GM12873 (cell line): ENCODE data around the gene C1orf115.

ENCODE experiments used
- TF ChIP-seq, protein P1 (sequence below): IDR thresholded peaks from 2 replicates; pipeline ENCODE4 v1.5.1; 2012; ENCODE audit warnings: low read depth, mild to moderate bottlenecking, moderate library complexity, low read length, control low read depth; ENCODE audit not compliant: insufficient read depth; ENCODE audit errors: missing control alignments

The C1orf115 gene

DNA sequence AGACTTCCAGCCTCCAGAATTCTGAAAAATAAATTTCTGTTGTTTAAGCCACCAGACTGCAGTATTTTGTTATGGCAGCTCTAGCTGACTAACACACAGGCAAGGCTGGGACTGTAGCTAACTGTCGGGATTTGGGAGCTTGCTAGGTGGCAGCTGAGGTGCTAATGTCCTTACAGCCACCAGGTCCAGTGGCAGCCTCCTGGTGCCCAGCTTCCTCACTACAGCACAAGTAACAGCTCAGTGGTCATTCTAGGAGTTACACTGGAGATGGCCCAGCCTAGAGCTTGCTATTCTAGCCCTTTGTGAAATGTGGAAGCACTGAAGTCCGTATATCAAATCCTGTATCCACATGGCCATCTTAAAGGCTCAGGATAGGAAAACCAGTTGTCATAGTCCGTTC, 4.3 kb upstream of the C1orf115 start:
- TF ChIP-seq, protein P1, sequence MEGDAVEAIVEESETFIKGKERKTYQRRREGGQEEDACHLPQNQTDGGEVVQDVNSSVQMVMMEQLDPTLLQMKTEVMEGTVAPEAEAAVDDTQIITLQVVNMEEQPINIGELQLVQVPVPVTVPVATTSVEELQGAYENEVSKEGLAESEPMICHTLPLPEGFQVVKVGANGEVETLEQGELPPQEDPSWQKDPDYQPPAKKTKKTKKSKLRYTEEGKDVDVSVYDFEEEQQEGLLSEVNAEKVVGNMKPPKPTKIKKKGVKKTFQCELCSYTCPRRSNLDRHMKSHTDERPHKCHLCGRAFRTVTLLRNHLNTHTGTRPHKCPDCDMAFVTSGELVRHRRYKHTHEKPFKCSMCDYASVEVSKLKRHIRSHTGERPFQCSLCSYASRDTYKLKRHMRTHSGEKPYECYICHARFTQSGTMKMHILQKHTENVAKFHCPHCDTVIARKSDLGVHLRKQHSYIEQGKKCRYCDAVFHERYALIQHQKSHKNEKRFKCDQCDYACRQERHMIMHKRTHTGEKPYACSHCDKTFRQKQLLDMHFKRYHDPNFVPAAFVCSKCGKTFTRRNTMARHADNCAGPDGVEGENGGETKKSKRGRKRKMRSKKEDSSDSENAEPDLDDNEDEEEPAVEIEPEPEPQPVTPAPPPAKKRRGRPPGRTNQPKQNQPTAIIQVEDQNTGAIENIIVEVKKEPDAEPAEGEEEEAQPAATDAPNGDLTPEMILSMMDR: no peak

DNA sequence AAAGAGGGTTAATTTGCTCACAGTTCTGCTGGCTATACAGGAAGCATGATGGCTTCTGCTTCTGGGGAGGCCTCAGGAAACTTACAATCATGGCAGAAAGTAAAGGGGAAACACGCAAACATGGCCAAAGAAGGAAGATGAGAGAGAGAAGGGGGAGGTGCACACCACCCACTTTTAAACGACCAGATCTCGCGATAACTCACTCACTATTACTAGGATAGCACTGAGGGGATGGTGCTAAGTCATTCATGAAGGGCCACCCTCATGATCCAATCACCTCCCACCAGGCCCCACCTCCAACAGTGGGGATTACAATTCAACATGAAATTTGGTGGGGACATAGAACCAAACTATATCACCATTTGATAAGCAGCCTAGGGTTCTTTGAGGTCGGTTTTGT, 2.4 kb upstream of the C1orf115 start:
- TF ChIP-seq, protein P1: no peak

DNA sequence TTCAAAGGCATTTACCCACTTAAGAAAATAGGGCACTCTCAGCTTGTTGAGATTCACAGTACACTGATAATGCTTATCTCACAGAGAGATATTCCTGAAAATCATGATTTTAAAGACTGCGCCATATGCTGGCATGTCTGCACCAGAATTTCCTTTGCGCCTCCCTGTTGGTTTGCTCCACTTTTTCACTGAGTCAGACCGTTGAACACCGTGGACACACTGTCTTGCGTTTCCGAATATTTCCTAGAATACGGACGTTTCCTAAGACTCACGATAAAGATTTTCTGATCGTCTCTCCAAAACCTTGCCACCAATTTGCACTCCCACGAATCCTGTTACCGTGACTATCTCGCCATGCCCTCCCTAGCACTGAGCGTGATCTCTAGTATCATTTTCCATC, 497 bp upstream of the C1orf115 start:
- TF ChIP-seq, protein P1: no peak

DNA sequence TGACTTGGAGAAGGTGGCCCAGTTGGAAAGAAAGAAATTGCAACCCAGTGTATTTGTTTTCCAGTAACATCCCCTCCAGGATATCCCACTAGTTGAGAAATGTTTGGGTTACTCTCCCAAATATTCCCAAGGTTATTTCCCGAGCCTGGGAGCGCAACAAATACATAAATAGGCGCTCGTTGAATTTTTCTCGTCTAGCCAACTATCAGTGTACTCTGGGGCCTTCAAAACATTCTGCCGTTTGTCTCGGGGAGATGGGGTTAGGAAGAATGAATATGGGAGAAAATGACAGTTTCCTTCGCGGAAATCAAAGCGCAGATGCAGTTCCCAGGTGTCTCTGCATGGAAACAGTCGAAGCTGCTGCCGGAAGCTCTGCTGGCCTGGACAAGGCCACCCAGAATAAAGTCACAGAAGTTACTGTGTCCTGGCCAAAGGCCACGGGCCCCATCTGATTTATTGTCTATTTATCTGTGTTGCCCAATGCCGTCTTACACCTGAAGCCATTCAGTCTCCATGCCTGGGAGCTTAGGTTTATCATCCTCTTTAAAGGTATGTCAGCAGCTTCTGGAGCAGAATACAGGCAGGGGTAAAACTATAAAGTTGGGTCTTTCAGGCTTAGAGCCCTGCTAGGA, 1.0 kb downstream of the C1orf115 start:
- TF ChIP-seq, protein P1: no peak

DNA sequence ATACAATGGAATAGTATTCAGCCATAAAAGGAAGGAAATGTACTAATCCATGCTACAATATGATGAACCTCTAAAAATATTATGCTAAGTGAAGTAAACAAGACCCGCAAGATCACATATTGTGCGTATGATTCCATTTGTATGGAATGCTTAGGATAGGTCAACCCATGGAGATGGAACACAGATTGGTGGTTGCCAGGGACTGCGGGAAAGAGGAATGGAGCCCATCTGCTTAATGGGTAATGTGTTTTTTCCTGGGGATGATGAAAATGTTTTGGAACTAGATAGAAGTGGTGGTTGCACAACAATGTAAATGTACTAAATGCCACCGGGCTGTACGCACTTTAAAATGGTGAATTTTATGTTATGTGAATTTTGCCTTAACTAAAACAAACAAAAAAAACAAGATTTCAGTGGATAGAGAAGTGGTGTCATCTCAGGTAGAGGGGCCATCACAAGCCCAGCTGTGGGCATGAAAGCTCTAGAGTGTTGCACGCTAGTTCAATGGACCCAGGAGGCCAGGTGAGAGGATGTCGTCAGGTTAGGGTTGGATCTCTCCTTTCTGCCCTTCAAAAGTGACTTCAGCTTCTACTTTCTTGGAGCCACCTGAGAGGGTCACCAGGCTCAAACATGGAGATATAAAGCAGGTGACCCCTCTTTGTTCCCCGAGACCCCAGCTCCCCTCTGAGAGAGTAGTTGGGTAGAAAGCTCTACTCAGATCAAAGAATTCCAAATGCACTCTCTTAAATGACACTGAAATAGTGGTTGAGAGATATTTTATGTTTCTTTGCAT, 2.5 kb downstream of the C1orf115 start:
- TF ChIP-seq, protein P1: no peak

DNA sequence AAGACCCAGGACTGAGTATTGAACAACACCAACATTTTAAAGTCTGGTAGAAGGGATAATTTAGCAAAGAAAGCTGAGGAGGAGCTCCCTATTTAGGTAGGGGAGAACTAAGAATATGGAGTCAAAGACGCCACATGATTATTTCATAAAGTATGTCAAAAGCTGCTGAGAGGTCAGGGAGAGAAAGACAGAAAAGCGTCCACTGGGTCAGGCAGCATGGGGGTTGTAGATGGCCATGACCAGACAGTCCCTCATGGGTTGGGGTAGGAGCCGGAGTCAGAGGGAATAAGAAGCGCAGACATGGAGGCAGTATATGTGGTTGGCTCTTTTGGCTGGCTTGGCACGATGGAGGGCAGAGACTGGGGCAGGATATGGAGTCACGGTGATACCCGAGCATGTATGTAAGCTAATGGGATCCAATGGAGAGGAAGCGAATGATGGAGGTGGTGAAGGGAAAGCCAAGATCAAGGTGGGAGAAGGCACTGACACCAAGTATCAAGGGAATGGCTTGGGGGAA, 4.8 kb downstream of the C1orf115 start:
- TF ChIP-seq, protein P1: no peak

DNA sequence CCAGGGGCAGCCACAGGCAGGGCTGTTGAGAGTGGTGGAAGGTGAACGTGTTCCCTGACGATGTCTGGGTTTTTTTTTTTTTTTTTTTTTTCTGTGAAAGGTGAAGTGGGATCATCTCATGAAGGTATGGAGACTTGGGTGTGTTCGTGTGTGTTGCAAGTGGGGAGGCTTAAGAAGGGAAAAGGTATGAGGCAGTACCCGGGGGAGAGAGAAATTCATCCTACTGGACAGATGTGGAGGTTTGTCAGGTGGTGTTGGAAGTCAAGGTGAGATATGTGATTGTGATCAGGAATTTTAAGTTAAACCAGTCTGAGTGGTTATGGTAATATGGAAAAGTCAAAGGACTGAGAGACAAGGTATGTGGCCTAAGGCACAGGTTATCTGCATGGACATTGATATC, 5.3 kb downstream of the C1orf115 start:
- TF ChIP-seq, protein P1: no peak
